NCI-H1417 treated with DMSO at 0.1 percent for 48 hours (cell line): Measurements from ENCODE around the gene STKLD1.
"Not testable (repeated sequence)": the region's sequence is repeated elsewhere in the genome, so short reads cannot be mapped to it uniquely, and the experiment has no call there.

Source experiments
- DNase-seq: peaks from one replicate; lab custom pipeline; 2025; lab: John Stamatoyannopoulos, UW

The STKLD1 gene

DNA sequence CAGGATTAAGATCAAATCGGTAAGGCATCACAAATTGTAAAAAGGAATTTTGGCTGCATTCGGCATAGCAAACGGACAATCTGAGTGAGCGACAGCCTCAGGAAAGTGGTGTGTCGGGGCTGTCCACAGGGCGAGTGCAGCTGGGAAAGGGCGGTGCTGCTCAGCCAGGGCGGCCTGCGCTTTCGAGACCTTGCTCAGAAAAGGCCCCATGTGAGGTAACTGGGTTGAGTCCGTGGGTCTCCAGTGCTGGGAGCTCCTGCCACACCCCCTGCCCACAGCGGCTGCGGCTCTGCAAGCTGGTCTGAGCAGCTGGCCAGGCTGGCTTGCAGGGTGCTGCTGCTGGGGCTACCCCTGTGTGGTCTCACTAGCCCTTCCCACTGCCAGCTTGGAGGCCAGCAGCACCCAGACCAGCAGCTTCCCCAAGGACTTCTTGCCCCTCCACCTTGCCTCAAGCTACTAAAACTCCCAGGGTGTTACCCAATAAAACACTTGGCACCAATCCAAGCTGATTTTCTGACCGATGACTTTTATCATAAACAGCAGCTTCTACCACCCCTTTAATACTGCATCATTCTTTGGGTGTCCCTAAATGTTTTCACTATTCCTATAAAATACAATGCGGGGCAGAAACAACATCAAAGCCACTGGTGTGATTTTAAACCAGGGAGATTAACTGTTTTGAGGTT is 13.7 kb upstream of the STKLD1 start:
- no peak for DNase-seq

DNA sequence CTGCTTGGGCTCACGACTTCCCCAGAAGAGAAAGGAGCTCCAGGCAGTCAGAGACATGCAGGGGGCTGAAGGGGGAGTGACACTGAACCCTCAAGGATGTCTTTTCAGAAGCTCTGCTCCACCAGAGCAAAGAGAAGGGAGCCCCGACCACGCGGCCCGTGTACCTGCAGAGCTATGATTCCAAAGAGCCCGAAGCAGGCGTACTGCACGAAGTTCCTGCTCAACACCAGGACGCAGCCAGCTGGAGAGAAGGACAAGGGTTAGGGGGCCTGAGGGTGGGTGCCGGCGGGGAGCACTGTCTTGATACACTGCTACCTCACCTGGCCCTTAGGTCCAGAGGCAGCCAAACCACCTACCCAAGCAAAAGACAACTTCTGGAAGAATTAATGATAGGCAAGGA is 9.7 kb upstream of the STKLD1 start:
- DNase-seq, result no peak

DNA sequence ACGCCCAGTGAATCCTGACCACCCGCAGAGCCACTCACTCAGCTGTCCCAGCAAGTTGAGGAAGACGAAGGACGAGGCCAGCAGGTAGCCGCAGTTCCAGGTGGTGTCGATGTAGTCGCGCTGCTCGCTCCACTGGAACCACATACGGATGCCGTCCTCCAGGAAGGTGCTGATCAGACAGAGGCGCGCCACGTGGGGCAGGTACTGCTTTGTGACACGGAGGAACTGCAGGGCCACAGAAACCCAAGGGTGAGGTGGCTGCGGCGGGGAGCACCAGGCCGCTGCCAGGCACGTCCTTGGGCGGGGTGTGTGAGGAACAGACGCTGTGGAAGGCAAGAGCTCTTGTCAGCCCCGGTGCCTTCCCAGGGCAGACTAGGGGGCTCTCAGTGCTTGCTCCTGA is 8.9 kb upstream of the STKLD1 start:
- DNase-seq, result no peak

- DNase-seq, result no peak
These were observed 8.4 kb upstream of the STKLD1 start for GRCh38 chr9:133367778-133368177.

- peak; percentile 66 for DNase-seq
These were observed 7.8 kb upstream of the STKLD1 start for GRCh38 chr9:133368249-133368881.

DNA sequence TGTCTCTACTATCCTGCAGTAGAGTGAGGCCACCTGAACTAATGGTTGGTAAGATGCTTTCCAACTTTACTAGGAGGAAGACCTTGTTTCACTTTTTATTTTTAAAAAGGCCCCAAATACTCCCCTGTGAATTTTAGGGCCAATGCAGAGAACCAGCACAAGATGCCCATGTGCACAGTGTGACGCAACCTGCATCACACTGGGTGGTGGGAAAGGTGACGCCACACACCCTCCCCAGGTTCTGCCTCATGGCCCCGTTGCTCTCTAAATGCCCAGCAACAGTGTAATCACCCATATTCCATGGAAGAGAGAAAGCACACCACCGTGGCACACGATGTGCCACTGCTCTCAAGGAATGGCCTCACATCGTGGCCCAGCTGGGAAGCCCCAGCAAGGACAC is 6.7 kb upstream of the STKLD1 start:
- DNase-seq, result no peak

GRCh38 chr9:133369933-133370332 is 6.2 kb upstream of the STKLD1 start:
- DNase-seq, result no peak

DNA sequence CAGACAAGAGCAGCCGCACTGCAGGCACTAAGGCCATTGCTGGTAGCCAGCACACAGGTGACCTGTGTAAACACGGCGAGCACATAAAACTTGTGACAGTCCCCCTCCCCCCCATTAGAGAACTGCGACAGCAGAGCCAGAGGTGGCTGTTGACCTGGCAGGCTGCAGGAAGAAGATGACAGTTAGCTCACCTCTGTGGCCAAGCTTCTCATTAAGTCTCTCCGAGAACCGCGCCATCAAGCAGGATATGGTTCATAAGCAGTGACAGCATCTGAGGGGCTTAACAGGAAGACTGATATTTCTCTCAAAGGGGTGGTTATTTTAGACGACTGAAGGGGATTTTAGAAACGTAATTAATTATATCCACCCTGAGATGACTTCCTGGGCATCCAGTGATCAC is 5.5 kb upstream of the STKLD1 start:
- no peak for DNase-seq

DNA sequence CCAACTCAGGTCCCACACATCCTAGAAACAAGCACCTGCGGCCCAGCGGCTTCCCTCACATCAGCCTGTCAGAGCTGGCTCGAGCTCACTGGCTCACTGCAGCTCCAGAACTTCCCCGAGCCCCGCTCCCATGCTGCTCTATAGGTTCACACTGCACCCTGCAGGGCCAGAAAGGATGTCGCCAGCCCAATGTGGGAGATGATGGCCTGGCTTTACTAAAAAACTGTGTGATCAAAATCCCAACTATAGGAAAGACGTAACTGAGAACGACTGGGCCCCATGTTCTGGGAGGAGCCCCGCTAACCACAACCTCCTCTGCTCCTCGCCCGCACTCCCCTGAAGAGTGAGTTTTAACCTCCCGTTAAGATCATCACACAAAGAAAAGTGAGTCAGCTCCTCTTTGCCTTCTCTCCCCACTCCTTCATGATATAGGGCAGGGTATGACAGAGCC is 4.9 kb upstream of the STKLD1 start:
- no peak for DNase-seq

DNA sequence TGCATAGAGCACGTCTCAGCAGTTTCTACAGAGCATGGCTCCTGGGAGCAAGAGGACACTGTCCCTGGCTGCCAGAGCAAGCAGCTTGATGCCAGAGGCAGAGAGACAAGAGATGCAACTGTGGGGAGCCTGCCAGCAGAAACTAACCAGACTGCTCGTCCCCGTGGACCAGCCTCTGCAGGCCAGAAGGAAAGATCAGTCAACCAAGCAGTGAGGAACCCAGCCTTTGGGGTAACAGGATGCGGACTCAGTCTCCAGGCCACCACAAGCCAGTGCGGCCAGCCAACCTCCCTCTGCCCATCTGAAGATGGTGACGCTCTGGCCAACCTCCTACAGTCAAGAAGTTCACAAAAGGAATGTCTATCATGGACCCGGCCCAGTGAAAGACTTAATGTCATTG is 4.0 kb upstream of the STKLD1 start:
- DNase-seq, result no peak

GRCh38 chr9:133374612-133375115 is 1.5 kb upstream of the STKLD1 start:
- no peak for DNase-seq

DNA sequence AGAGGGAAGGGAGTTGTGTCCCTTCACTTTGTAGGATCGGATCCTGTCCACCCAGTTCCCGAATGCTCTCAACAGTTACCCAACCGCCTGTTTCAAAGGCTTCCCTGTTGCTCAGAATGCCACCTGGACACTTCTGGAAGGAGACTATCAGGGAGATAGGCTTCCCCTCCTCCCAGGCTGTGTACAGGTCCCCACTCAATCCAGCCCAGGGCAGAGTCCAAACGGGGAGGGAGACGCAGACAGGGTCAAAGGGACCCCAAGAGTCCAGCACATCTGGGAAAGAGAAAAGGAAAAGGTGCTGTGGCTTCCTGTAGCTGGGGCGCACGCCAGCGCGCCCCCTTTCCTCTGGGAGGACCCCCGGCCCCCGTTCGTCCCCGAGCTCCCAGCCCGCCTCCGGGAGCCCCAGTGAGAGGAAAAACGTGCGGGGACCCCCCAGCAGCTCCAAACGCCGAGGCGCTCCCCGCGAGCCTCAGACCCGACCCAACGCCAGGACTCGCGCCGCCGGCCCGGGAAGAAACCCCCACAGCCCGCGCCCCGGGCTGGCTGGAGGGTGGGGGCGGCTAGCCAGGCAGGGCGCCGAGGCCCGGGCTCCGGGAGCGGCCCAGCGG is 946 bp upstream of the STKLD1 start:
- DNase-seq, result no peak

DNA sequence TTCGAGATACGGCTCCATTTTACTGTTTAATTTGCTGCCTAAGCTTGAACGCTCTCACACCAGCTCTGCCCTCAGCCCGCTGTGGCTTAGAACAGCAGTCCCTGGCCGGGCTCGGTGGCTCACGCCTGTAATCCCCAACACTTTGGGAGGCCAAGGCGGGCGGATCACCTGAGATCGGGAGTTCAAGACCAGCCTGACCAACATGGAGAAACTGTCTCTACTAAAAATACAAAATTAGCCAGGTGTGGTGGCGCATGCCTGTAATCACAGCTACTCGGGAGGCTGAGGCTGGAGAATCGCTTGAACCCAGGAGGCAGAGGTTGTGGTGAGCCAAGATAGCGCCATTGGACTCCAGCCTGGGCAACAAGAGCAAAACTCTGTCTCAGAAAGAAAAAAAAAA is 1.1 kb downstream of the STKLD1 start:
- DNase-seq, result not testable (repeated sequence)

GRCh38 chr9:133377721-133378216 is 1.6 kb downstream of the STKLD1 start:
- DNase-seq, result no peak

GRCh38 chr9:133378408-133378962 is 2.3 kb downstream of the STKLD1 start:
- DNase-seq, result no peak

GRCh38 chr9:133379153-133380086 is 3.3 kb downstream of the STKLD1 start:
- DNase-seq, result no peak

GRCh38 chr9:133380734-133381133 is 4.6 kb downstream of the STKLD1 start:
- no peak for DNase-seq

GRCh38 chr9:133382507-133383141 is 6.5 kb downstream of the STKLD1 start:
- no peak for DNase-seq

- no peak for DNase-seq
These were observed 7.3 kb downstream of the STKLD1 start for GRCh38 chr9:133383438-133383837.

GRCh38 chr9:133384736-133385321 is 8.7 kb downstream of the STKLD1 start:
- no peak for DNase-seq

GRCh38 chr9:133385452-133385851 is 9.3 kb downstream of the STKLD1 start:
- DNase-seq, result no peak
